Cardiac atrium fibroblast (primary cell): Measurements from ENCODE around the gene SOAT2. TPM values are rescaled to one million over a fixed set of nuclear protein-coding genes. Genes with fewer than 3 reads are reported as not detected.

ENCODE experiments used
- total RNA-seq: library from RNA; depleted of rRNA; stranded (reverse); fragments of >200 nt; gene quantifications from 2 replicates; pipeline ENCODE4 v1.2.3, GENCODE V29; 2015

SOAT2 gene, protein sequence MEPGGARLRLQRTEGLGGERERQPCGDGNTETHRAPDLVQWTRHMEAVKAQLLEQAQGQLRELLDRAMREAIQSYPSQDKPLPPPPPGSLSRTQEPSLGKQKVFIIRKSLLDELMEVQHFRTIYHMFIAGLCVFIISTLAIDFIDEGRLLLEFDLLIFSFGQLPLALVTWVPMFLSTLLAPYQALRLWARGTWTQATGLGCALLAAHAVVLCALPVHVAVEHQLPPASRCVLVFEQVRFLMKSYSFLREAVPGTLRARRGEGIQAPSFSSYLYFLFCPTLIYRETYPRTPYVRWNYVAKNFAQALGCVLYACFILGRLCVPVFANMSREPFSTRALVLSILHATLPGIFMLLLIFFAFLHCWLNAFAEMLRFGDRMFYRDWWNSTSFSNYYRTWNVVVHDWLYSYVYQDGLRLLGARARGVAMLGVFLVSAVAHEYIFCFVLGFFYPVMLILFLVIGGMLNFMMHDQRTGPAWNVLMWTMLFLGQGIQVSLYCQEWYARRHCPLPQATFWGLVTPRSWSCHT
- total RNA-seq, result not detected in 2 replicates

DNA sequence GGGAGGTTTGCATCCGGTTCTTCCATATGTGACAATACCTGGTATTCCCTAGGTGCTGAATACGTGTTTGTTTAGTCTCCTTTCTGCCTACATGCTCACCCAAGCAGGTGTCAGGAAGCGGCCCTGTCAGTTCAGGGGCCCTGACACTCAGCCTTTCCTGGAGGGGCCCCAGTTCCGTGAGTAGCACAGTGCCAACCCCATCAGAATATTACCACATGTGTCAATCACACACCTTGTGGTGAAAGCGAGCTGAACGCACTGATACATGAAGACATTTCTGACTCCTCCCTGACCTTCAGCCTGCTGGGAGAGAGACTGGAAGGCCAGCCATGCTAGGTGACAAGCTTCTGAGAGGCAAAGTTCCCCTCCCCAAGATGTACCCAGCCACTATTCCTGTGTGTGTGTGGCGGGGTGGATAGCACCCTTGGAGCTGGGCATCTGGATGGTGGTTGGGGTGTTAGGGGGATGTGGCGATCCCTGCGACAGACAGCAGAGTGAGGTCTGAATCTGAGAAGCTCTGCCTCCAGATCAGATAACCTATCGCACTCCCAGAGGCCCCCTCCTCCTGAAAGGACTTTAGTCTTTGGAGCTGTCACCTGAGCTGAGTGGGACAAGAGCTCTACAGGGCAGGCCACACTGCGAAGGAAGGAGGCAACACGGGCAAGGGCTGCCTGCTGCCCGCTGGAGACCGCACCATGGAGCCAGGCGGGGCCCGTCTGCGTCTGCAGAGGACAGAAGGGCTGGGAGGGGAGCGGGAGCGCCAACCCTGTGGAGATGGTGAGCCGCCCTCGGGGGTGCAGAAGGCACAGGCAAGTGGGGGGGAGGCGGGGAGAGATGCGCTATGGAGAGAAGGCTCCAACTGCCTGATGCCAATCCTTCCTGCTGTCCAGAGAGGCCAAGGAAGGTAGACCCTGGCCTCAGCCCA lies at the start of gene SOAT2:
TSS of gene SOAT2 (plus strand) at position 604 of the 925 bp plus-strand sequence. CDS start at position 696, 92 bp downstream.

DNA sequence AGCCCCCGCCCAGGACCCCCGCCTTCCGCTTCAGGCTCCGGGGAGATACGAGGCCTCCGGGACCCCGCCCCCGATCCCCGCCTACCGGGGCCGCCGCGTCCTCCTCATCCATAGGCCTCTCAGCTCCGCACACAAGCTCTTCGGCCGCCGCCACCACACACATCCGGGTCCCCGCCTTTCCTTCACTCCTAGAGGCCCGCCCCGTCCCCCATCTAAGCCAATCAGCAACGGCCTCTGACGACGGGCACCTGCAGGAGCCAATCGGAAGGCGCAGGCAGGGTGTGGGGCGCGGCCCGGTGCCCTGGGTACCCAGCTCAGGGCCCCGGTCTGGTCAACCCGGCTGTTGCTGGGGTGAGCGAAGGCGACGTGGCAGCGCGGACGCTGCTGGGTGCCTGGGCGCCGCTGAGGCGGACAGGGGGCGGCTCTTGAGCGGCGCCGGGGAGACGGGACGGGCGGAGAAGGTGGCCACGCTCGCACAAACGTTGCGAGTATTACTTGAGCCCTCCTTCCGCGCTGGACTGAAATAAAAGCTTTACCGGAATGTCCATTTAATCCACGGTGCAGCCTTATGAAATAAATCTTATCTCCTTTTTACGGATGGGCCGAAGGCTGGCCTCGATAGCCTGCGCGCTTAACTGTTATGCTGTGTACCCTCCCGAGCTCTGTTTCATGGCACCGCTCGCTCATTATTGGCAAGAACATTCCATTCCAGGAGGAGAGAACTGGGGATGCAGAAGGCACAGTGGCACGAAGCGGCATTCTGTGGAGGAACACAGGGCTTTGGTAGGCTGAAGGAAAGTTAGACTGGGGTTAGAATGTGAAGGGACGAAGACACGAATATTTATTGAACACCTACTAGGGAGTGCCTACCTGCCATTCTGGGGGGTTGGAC lies 23.8 kb upstream of the SOAT2 start, which contains the start of gene SPRYD3:
TSS of gene SPRYD3 (minus strand) at position 165 of the 892 bp plus-strand sequence. CDS start at position 108, 57 bp downstream.

DNA sequence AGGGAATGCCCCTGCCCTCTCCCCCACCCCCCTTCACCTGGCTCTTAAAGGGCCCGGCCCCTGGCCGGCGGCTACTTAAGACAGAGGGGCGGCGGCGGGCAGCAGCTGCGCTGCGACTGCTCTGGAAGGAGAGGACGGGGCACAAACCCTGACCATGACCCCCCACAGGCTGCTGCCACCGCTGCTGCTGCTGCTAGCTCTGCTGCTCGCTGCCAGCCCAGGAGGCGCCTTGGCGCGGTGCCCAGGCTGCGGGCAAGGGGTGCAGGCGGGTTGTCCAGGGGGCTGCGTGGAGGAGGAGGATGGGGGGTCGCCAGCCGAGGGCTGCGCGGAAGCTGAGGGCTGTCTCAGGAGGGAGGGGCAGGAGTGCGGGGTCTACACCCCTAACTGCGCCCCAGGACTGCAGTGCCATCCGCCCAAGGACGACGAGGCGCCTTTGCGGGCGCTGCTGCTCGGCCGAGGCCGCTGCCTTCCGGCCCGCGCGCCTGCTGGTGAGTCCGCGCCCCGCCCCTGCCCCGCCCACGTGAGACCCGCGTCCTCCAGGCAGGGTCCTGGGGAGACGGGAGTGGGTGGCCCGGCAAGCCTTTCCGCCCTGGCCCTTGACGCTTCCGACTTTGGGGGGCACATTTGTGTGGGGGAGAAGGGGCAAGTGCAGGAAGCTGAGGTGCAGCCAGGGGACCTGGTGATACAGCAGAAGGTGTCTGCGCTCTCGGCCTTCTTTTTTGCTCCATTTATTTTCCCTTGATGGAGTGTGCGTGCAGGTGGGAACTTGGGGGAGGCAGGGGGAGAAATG lies 5.5 kb upstream of the SOAT2 start, which contains the start of gene IGFBP6:
TSS of gene IGFBP6 (plus strand) at position 104 of the 790 bp plus-strand sequence. CDS start at position 155, 51 bp downstream.

Other genes with a start within 250 kb of the SOAT2 start
- 12.8 and 17.9 TPM in 2 replicates for gene KRT8, start 198.4 kb upstream of the SOAT2 start, total RNA-seq
- 241 and 333 TPM in 2 replicates for gene KRT18, start 154.4 kb upstream of the SOAT2 start, total RNA-seq
- gene EIF4B, start 97.0 kb upstream of the SOAT2 start, total RNA-seq, result 547 and 594 TPM in 2 replicates
- 99.6 and 100 TPM in 2 replicates for gene TNS2, start 53.4 kb upstream of the SOAT2 start, total RNA-seq
- gene SPRYD3, start 24.1 kb upstream of the SOAT2 start, total RNA-seq, result 24.3 and 27.1 TPM in 2 replicates
- gene IGFBP6, start 5.8 kb upstream of the SOAT2 start, total RNA-seq, result 275 and 379 TPM in 2 replicates
- 5.0 and 6.5 TPM in 2 replicates for gene ZNF740, start 77.2 kb downstream of the SOAT2 start, total RNA-seq
- 7.4 and 11.8 TPM in 2 replicates for gene CSAD, start 77.4 kb downstream of the SOAT2 start, total RNA-seq
- gene ITGB7, start 103.8 kb downstream of the SOAT2 start, total RNA-seq, result 0.18 TPM in 1 of 2 replicates, not detected in the other
- 15.6 and 17.7 TPM in 2 replicates for gene RARG, start 128.7 kb downstream of the SOAT2 start, total RNA-seq
- gene ESPL1, start 164.8 kb downstream of the SOAT2 start, total RNA-seq, result 3.2 and 4.7 TPM in 2 replicates
- 376 and 591 TPM in 2 replicates for gene PFDN5, start 192.1 kb downstream of the SOAT2 start, total RNA-seq
- 38.6 and 54.3 TPM in 2 replicates for gene MYG1, start 196.2 kb downstream of the SOAT2 start, total RNA-seq
- gene AAAS, start 218.1 kb downstream of the SOAT2 start, total RNA-seq, result 46.2 and 50.2 TPM in 2 replicates
- not detected in 2 replicates for gene SP7, start 232.9 kb downstream of the SOAT2 start, total RNA-seq